Neural crest cell (in vitro differentiated cells): ENCODE results near the gene ZNF43. TPM values are rescaled to one million over a fixed set of nuclear protein-coding genes. Genes with fewer than 3 reads are reported as not detected.
"Not testable (repeated sequence)": the region's sequence is repeated elsewhere in the genome, so short reads cannot be mapped to it uniquely, and the experiment has no call there.

Experiments
- DNase-seq: peaks from one replicate; pipeline ENCODE4 v3.0.0; 2021; ENCODE audit warnings: low read depth, mixed read lengths, low spot score
- H3K27ac Mint-ChIP-seq: one replicate; pipeline ENCODE4 v1.8.0; 2021; ENCODE audit warnings: mild to moderate bottlenecking, mixed read lengths; ENCODE audit not compliant: unreplicated experiment
- H3K27me3 Mint-ChIP-seq: 2 replicates; pipeline ENCODE4 v1.8.0; 2021; ENCODE audit warnings: low read depth, mild to moderate bottlenecking, mixed read lengths
- H3K36me3 Mint-ChIP-seq: 2 replicates; pipeline ENCODE4 v1.8.0; 2021; ENCODE audit warnings: low read depth, mild to moderate bottlenecking, mixed read lengths
- H3K4me1 Mint-ChIP-seq: 2 replicates; pipeline ENCODE4 v1.8.0; 2021; ENCODE audit warnings: mixed read lengths
- H3K4me3 Mint-ChIP-seq: one replicate; pipeline ENCODE4 v1.8.0; 2021; ENCODE audit warnings: mild to moderate bottlenecking, mixed read lengths
- H3K9me3 Mint-ChIP-seq: 2 replicates; pipeline ENCODE4 v1.8.0; 2021; ENCODE audit warnings: mixed read lengths
- CTCF ChIP-seq: fragments of 200-600 bp; sonication (generic); conservative IDR thresholded peaks from 2 replicates; pipeline ENCODE4 v1.5.0; 2021; ENCODE audit warnings: antibody characterized with exemption, mild to moderate bottlenecking
- long read RNA-seq: library from polyadenylated mRNA; unstranded; transcript quantifications from one replicate; pipeline ENCODE4 v2.0.0, GENCODE V29; 2020
- total RNA-seq: library from RNA; stranded (reverse); gene quantifications from 2 replicates; pipeline ENCODE4 v1.2.1, GENCODE V29; 2021

Gene ZNF43
- total RNA-seq = 80.3 and 85.9 TPM in 2 replicates
- long read RNA-seq, full-length matches to known transcripts = 22 of 45 reads
- long read RNA-seq, partial matches to known transcripts = 6 of 45 reads
- long read RNA-seq, other reads (novel, unspliced or antisense) = 17 of 45 reads

GRCh38 chr19:21835810-21836444 is at the start of gene ZNF43:
ZNF43 (minus strand) TSS chr19:21836182; CDS start chr19:21836038, 144 bp downstream.
- Mint-ChIP-seq H3K4me3 (peak within 1 kb of the TSS; percentile 99), H3K27ac (peak within 1 kb of the TSS; percentile 100), H3K27me3 (peaks cover 20% of the 10 kb centered on the region), H3K4me1 (peaks cover 19% of the 10 kb centered on the region), H3K36me3 (peaks cover 66% of the 10 kb centered on the region), H3K9me3 (peaks cover 10% of the 10 kb centered on the region)
- no peak for TF ChIP-seq CTCF
- DNase-seq = peak; percentile 83

- not testable (repeated sequence) for DNase-seq
Measured at GRCh38 chr19:21885516-21885915, 49.5 kb upstream of the ZNF43 start.

GRCh38 chr19:21884786-21885185 is 48.8 kb upstream of the ZNF43 start:
- peaks cover 20% of the 10 kb centered on the region for H3K9me3 Mint-ChIP-seq

More at GRCh38 chr19:21885516-21885915, 49.5 kb upstream of the ZNF43 start:
- not testable (repeated sequence) for H3K4me1 Mint-ChIP-seq, H3K27me3 Mint-ChIP-seq, H3K36me3 Mint-ChIP-seq, H3K4me3 Mint-ChIP-seq, H3K27ac Mint-ChIP-seq
- peaks cover 19% of the 10 kb centered on the region for H3K9me3 Mint-ChIP-seq

GRCh38 chr19:21883516-21883915 is 47.5 kb upstream of the ZNF43 start:
- Mint-ChIP-seq H3K4me3 (no peak overlapping the region), H3K27ac (no peak overlapping the region), H3K4me1 (no peaks in the 10 kb centered on the region), H3K27me3 (no peaks in the 10 kb centered on the region), H3K36me3 (peaks cover 9% of the 10 kb centered on the region), H3K9me3 (peaks cover 25% of the 10 kb centered on the region)
- no peak for TF ChIP-seq CTCF
- DNase-seq = no peak

More at GRCh38 chr19:21884786-21885185, 48.8 kb upstream of the ZNF43 start:
- H3K4me3 Mint-ChIP-seq, H3K27ac Mint-ChIP-seq, H3K27me3 Mint-ChIP-seq, DNase-seq, H3K4me1 Mint-ChIP-seq, H3K36me3 Mint-ChIP-seq: not testable (repeated sequence)

GRCh38 chr19:21880761-21881160 is 44.8 kb upstream of the ZNF43 start:
- H3K9me3 Mint-ChIP-seq = peaks cover 18% of the 10 kb centered on the region
- H3K36me3 Mint-ChIP-seq, H3K4me1 Mint-ChIP-seq, H3K4me3 Mint-ChIP-seq, DNase-seq, H3K27me3 Mint-ChIP-seq, H3K27ac Mint-ChIP-seq: not testable (repeated sequence)
- peak; percentile 33 for TF ChIP-seq CTCF

- no peak overlapping the region for H3K27ac Mint-ChIP-seq
- H3K9me3 Mint-ChIP-seq = peaks cover 18% of the 10 kb centered on the region
- no peak overlapping the region for H3K4me3 Mint-ChIP-seq
- no peaks in the 10 kb centered on the region for H3K27me3 Mint-ChIP-seq
- no peak for DNase-seq
- peaks cover 6% of the 10 kb centered on the region for H3K36me3 Mint-ChIP-seq
- H3K4me1 Mint-ChIP-seq = no peaks in the 10 kb centered on the region
- no peak for TF ChIP-seq CTCF
Measured at GRCh38 chr19:21878646-21879045, 42.7 kb upstream of the ZNF43 start.
